Karpas-422 (cell line): ENCODE results near the gene TMEM178A. TPM values are rescaled to one million over a fixed set of nuclear protein-coding genes. Genes with fewer than 3 reads are reported as not detected.

ENCODE experiments used
- DNase-seq: peaks from one replicate; pipeline ENCODE4 v3.0.0-alpha.2; 2015
- H2AFZ ChIP-seq: fragments of 200-600 bp; sonication (generic); 2 replicates; pipeline ENCODE4 v1.6.1; 2014; ENCODE audit warnings: antibody characterized with exemption, low read length, mixed read lengths
- H3K27ac ChIP-seq: fragments of 200-600 bp; sonication (generic); 2 replicates; pipeline ENCODE4 v1.5.1; 2014; ENCODE audit warnings: mild to moderate bottlenecking, low read length, moderate library complexity
- H3K27me3 ChIP-seq: fragments of 200-600 bp; sonication (generic); 2 replicates; pipeline ENCODE4 v1.6.1; 2014; ENCODE audit warnings: low read length, mixed read lengths
- H3K36me3 ChIP-seq: fragments of 200-600 bp; sonication (generic); 2 replicates; pipeline ENCODE4 v1.6.1; 2014; ENCODE audit warnings: low read length, mixed read lengths; ENCODE audit not compliant: insufficient read depth
- H3K4me1 ChIP-seq: fragments of 200-600 bp; sonication (generic); 2 replicates; pipeline ENCODE4 v1.6.1; 2014; ENCODE audit warnings: mild to moderate bottlenecking, low read length, mixed read lengths
- H3K4me2 ChIP-seq: fragments of 200-600 bp; sonication (generic); 2 replicates; pipeline ENCODE4 v1.6.1; 2014; ENCODE audit warnings: low read length, low read depth, mild to moderate bottlenecking; ENCODE audit not compliant: poor library complexity, severe bottlenecking
- H3K4me3 ChIP-seq: fragments of 200-600 bp; sonication (generic); 2 replicates; pipeline ENCODE4 v1.5.1; 2014; ENCODE audit warnings: mild to moderate bottlenecking, antibody characterized with exemption, low read length, mixed read lengths
- H3K79me2 ChIP-seq: fragments of 200-600 bp; sonication (generic); 2 replicates; pipeline ENCODE4 v1.6.1; 2014; ENCODE audit warnings: mild to moderate bottlenecking, low read length, mixed read lengths
- H3K9ac ChIP-seq: fragments of 200-600 bp; sonication (generic); 2 replicates; pipeline ENCODE4 v1.6.0; 2014; ENCODE audit warnings: low read length
- H3K9me2 ChIP-seq: fragments of 200-600 bp; sonication (generic), shearing (Covaris generic); replicated peaks from 2 replicates; pipeline ENCODE4 v1.6.0; 2014; ENCODE audit warnings: mild to moderate bottlenecking, low read length, moderate library complexity; ENCODE audit not compliant: insufficient read depth
- H3K9me3 ChIP-seq: fragments of 300-700, 200-600 bp; sonication (generic); 2 replicates; pipeline ENCODE4 v1.6.1; 2014; ENCODE audit warnings: low read length, mixed read lengths
- H4K20me1 ChIP-seq: fragments of 200-600 bp; sonication (generic); 2 replicates; pipeline ENCODE4 v1.6.1; 2014; ENCODE audit warnings: mild to moderate bottlenecking, antibody characterized with exemption, low read length, low read depth; ENCODE audit not compliant: insufficient read depth
- total RNA-seq: library from RNA; depleted of rRNA; stranded (reverse); fragments of >200 nt; shearing (Covaris generic); gene quantifications from 2 replicates; pipeline ENCODE4 v1.2.3, GENCODE V29; 2014; ENCODE audit warnings: low replicate concordance

TMEM178A gene
- total RNA-seq, 1 experiment from 2014 or later, result not detected

DNA sequence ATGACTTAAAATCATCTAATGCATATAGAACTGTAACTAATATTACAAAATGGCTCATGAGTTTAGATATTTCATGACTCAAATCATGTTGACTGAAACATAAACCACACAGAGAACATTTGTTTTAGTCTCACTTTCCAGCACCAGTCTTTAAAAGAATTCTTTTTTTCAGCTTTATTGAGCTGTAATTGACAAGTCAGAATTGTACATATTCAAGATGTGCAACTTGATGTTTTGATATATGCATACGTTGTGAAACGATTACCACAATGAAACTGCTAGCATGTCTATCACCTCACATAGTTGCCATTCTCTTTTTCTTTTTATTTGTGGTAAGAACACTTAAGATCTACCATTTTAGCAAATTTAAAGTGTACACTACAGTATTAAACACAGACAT lies 25.0 kb upstream of the TMEM178A start:
- H3K9me3 ChIP-seq, result no peaks in the 10 kb centered on the region
- H3K27me3 ChIP-seq, result peaks cover 3% of the 10 kb centered on the region; the same call in 1 of the 2 replicates
- H3K9ac ChIP-seq, result no peak overlapping the region
- H2AFZ ChIP-seq, result no peak overlapping the region
- H3K4me2 ChIP-seq, result no peak overlapping the region
- H3K79me2 ChIP-seq, result no peaks in the 10 kb centered on the region
- no peak overlapping the region for H3K4me3 ChIP-seq
- H3K27ac ChIP-seq, result no peak overlapping the region
- no peaks in the 10 kb centered on the region for H4K20me1 ChIP-seq
- DNase-seq, result no peak
- no peaks in the 10 kb centered on the region for H3K9me2 ChIP-seq
- no peaks in the 10 kb centered on the region for H3K4me1 ChIP-seq
- H3K36me3 ChIP-seq, result no peaks in the 10 kb centered on the region

DNA sequence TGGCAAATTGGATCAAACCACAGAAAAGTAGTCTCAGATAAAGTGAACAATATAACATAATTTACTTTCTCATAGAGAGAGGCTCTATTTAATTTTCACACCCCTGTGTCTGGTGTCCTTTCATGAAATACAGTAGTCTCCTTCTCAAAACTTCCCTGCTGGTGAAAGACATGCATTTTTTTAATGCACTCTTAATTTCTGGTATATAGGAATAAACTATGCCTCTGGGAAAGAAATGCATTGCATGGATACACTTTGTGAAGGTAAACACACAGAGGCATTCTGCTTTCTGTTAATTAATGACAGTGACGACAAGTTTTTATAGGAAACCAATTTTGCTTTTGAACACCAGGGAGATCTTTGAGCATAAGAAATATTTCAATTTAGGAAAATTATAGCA lies 24.1 kb upstream of the TMEM178A start:
- Histone ChIP-seq H4K20me1 (no peaks in the 10 kb centered on the region), H3K4me1 (no peaks in the 10 kb centered on the region)
- no peak for DNase-seq

DNA sequence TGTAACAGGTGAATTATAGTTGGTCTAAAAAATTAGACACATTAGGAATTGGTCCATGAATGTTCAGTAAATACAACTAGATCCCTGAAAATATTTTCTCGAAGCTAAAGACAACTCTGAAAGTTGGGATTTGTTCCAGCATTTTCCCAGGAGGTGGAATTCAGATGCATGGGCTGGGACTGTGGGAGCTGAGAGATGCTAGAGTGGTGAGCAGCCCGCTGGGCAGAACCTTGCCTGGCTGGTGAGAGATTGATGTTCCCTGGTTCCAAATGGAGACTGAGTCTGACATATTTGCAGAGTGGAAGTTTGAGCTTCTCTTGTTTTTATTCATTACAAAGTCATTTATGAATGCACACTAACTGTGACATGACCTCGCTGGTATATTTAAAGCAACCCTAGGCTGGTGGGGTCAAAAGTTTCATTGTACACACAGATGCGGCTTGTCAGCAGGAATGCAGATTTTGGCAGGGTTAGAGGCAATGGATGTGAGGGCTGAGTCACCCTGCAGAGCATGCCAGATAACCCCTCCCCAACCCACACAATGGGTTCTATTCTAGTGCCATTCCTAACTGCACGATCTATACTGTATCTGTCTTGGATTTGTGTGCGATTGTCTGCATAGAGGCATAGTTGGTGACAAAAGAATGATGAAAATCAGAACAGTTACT lies 23.5 kb upstream of the TMEM178A start:
- no peak overlapping the region for H3K4me2 ChIP-seq
- H3K4me1 ChIP-seq, result no peaks in the 10 kb centered on the region

More for the DNA sequence above, 24.1 kb upstream of the TMEM178A start:
- no peaks in the 10 kb centered on the region for H3K36me3 ChIP-seq
- no peaks in the 10 kb centered on the region for H3K27me3 ChIP-seq
- H3K9me3 ChIP-seq, result no peaks in the 10 kb centered on the region
- no peak overlapping the region for H3K4me3 ChIP-seq
- no peak overlapping the region for H2AFZ ChIP-seq
- H3K27ac ChIP-seq, result no peak overlapping the region
- H3K9me2 ChIP-seq, result no peaks in the 10 kb centered on the region
- no peak overlapping the region for H3K4me2 ChIP-seq
- H3K9ac ChIP-seq, result no peak overlapping the region
- no peaks in the 10 kb centered on the region for H3K79me2 ChIP-seq

DNA sequence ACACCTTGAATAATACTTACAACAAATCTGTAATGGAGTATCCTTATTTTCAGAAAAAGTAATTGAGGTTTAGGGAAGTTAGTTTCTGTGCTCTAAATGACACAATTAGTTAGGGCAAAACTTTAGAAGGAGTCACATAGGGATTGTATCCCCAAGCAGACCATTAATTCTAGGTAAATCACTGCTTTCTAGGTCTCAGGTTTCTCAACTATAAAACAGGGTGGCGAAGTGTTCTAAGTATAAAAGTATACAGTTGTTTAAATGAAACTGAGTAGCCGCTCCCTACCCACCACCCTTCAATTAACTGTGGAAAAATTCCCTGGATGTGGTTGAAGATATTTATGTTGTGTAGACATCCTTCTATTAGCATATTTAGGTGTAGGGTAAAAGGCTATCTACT lies 19.9 kb upstream of the TMEM178A start:
- Histone ChIP-seq H3K27me3 (no peaks in the 10 kb centered on the region), H2AFZ (no peak overlapping the region), H3K4me3 (no peak overlapping the region), H3K4me2 (no peak overlapping the region), H3K79me2 (no peaks in the 10 kb centered on the region), H3K27ac (no peak overlapping the region), H3K36me3 (no peaks in the 10 kb centered on the region), H3K9me3 (no peaks in the 10 kb centered on the region), H4K20me1 (no peaks in the 10 kb centered on the region), H3K4me1 (no peaks in the 10 kb centered on the region), H3K9ac (no peak overlapping the region), H3K9me2 (no peaks in the 10 kb centered on the region)
- DNase-seq, result no peak

More for the DNA sequence above, 23.5 kb upstream of the TMEM178A start:
- H3K9me3 ChIP-seq, result no peaks in the 10 kb centered on the region
- no peak overlapping the region for H3K9ac ChIP-seq
- H4K20me1 ChIP-seq, result no peaks in the 10 kb centered on the region
- no peaks in the 10 kb centered on the region for H3K36me3 ChIP-seq
- H3K79me2 ChIP-seq, result no peaks in the 10 kb centered on the region
- no peak for DNase-seq
- no peak overlapping the region for H3K4me3 ChIP-seq
- no peak overlapping the region for H3K27ac ChIP-seq
- no peaks in the 10 kb centered on the region for H3K27me3 ChIP-seq
- no peak overlapping the region for H2AFZ ChIP-seq
- H3K9me2 ChIP-seq, result no peaks in the 10 kb centered on the region

DNA sequence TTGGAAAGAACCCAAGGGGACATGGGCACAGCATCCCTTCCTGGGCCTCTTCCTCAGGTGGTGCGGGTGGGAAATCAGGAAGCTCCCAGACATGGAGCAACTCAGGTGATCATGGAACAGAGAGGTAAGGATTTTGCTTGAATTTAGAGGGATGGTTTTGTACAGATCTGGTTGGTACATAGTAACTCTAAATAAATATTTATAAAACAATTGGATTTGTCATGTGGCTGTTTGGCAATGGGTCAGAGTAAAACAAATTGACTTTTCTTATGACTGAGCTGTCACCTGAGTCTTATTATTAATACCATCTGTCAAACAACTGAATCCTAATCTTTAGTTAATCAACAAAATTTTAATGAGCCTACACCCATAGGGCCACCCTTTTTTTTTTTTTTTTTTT lies 19.4 kb upstream of the TMEM178A start:
- H3K4me1 ChIP-seq, result no peaks in the 10 kb centered on the region
- no peak overlapping the region for H3K27ac ChIP-seq
- no peak overlapping the region for H3K4me2 ChIP-seq
- H3K9me2 ChIP-seq, result no peaks in the 10 kb centered on the region
- no peak overlapping the region for H3K4me3 ChIP-seq
- no peaks in the 10 kb centered on the region for H3K79me2 ChIP-seq
- H3K27me3 ChIP-seq, result no peaks in the 10 kb centered on the region
- H2AFZ ChIP-seq, result no peak overlapping the region
- no peak for DNase-seq
- H4K20me1 ChIP-seq, result no peaks in the 10 kb centered on the region
- no peaks in the 10 kb centered on the region for H3K36me3 ChIP-seq
- no peak overlapping the region for H3K9ac ChIP-seq
- H3K9me3 ChIP-seq, result no peaks in the 10 kb centered on the region

DNA sequence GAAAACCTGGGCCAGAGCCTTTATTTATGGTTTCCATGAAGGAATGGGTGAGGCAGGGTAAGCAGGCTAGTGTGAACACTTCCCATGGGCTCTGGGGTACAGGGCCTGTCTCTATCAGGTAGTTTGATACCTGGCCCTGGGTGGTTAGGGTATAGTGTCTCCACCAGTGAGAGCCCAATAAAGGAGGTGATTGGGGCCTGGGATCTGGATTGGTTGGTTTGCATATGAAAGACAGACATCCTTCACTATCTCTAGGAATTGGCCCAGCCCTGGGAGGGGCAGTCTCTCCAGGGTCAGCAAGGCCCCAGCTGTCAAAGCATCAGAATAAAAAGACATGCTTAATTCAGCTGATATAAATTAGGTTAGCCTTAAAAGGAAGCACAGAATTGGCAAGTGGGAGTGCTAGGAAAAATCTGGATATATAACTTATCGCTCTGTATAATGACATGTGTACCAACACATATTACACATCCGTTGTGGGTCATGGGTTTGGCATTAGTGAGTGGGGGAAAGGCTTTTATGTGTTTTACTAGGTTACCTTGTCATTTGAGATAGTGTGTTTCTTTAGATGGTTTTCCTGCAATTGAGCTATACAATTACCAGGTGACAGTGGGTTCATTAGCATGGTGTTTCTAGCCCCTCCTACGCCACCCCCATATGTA lies 18.5 kb upstream of the TMEM178A start:
- no peak overlapping the region for H2AFZ ChIP-seq
- H3K4me1 ChIP-seq, result no peaks in the 10 kb centered on the region
- H3K9me3 ChIP-seq, result no peaks in the 10 kb centered on the region
- H3K9ac ChIP-seq, result no peak overlapping the region
- H3K36me3 ChIP-seq, result no peaks in the 10 kb centered on the region
- H3K79me2 ChIP-seq, result no peaks in the 10 kb centered on the region
- no peak for DNase-seq
- H3K4me3 ChIP-seq, result no peak overlapping the region
- no peak overlapping the region for H3K4me2 ChIP-seq
- H3K27me3 ChIP-seq, result no peaks in the 10 kb centered on the region
- no peak overlapping the region for H3K27ac ChIP-seq
- H4K20me1 ChIP-seq, result no peaks in the 10 kb centered on the region
- H3K9me2 ChIP-seq, result no peaks in the 10 kb centered on the region

DNA sequence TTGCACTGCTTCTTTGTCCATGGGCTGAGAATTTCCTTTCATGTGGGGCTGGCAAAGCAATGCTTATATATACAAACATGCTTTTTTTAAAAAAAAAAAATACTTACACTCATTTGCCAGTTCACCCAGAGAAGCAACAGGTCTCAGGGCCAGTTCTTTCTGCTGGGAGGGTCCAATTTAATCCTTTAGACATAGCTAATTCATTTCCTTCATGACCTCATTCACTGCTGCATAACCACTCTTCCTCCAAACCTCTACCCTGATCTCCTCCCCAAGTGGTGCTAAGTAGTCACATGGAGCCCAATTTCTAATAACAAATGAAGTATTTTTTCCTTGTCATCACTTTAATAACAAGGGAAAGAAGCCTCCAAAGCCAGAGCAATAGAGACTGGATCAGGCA lies 17.1 kb upstream of the TMEM178A start:
- Histone ChIP-seq H3K27me3 (no peaks in the 10 kb centered on the region), H3K4me3 (no peak overlapping the region), H3K9me3 (no peaks in the 10 kb centered on the region), H3K9ac (no peak overlapping the region), H3K27ac (no peak overlapping the region), H3K36me3 (no peaks in the 10 kb centered on the region), H2AFZ (no peak overlapping the region), H3K79me2 (no peaks in the 10 kb centered on the region), H4K20me1 (no peaks in the 10 kb centered on the region), H3K4me1 (no peaks in the 10 kb centered on the region), H3K4me2 (no peak overlapping the region), H3K9me2 (no peaks in the 10 kb centered on the region)
- DNase-seq, result no peak

DNA sequence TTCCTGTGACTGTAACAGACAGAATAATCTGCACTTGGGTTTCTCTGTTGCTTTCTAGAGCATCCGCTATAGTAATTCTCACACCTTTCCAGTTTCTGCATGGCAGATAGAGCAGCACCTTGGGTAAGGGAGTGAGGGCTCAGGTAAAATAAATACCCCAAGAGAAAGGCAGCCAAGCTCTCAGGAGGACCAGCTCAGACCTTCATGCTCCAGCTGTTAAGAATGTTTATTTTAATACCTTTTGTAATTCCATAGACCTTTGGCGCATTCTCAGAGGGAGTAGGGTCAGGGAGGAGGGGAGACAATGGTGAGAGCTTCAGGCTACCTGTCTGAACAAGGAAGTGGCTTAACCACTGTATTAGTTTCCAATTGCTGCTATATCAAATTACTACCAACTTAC lies 16.2 kb upstream of the TMEM178A start:
- no peak overlapping the region for H2AFZ ChIP-seq
- no peaks in the 10 kb centered on the region for H3K4me1 ChIP-seq
- H3K9me2 ChIP-seq, result no peaks in the 10 kb centered on the region
- no peak overlapping the region for H3K27ac ChIP-seq
- no peak overlapping the region for H3K4me3 ChIP-seq
- H3K9me3 ChIP-seq, result no peaks in the 10 kb centered on the region
- no peaks in the 10 kb centered on the region for H3K36me3 ChIP-seq
- no peak for DNase-seq
- no peak overlapping the region for H3K9ac ChIP-seq
- H3K79me2 ChIP-seq, result no peaks in the 10 kb centered on the region
- H4K20me1 ChIP-seq, result no peaks in the 10 kb centered on the region
- H3K4me2 ChIP-seq, result no peak overlapping the region
- H3K27me3 ChIP-seq, result no peaks in the 10 kb centered on the region
